Measurements from ENCODE around the gene XDH. TPM values are rescaled to one million over a fixed set of nuclear protein-coding genes. Genes with fewer than 3 reads are reported as not detected.

The XDH gene
- total RNA-seq, 1 donor from 2014 or later: 7.5 TPM

- H3K27ac ChIP-seq: no peak overlapping the region
- H3K4me1 ChIP-seq: no peaks in the 10 kb centered on the region
- no peak overlapping the region for H3K4me3 ChIP-seq
- no peaks in the 10 kb centered on the region for H3K36me3 ChIP-seq
- Mint-ChIP-seq H3K4me3 (no peak overlapping the region), H3K9me3 (peaks cover 9% of the 10 kb centered on the region), H3K36me3 (no peaks in the 10 kb centered on the region), H3K27me3 (ENCODE audit: insufficient read depth, low read depth) (peaks cover under 1% of the 10 kb centered on the region), H3K4me1 (no peaks in the 10 kb centered on the region), H3K27ac (no peak overlapping the region)
- DNase-seq (ENCODE audit: low spot score): no peak
- H2AFZ ChIP-seq (replicated peaks): no peak overlapping the region
- TF ChIP-seq EZH2phosphoT487 (IDR thresholded peaks at IDR 0.05) (no peak), EZH2 (IDR thresholded peaks at IDR 0.05) (no peak), CTCF (IDR thresholded peaks at IDR 0.05) (no peak)
- no peaks in the 10 kb centered on the region for H4K20me1 ChIP-seq (ENCODE audit: low read depth)
- H3K9ac ChIP-seq: no peak overlapping the region
- H3K27me3 ChIP-seq: no peaks in the 10 kb centered on the region
- H3K4me2 ChIP-seq: no peak overlapping the region
- H3K9me3 ChIP-seq (ENCODE audit: low read depth): peaks cover 10% of the 10 kb centered on the region
- peaks cover 9% of the 10 kb centered on the region for H3F3A ChIP-seq (ENCODE audit: low read depth)
- H3K79me2 ChIP-seq (ENCODE audit: low read depth): no peaks in the 10 kb centered on the region
These were observed 7.1 kb upstream of the XDH start for GRCh38 chr2:31421634-31422033.

- TF ChIP-seq CTCF (IDR thresholded peaks at IDR 0.05) (no peak), EZH2phosphoT487 (IDR thresholded peaks at IDR 0.05) (no peak), EZH2 (IDR thresholded peaks at IDR 0.05) (no peak)
- Mint-ChIP-seq H3K4me3 (no peak overlapping the region), H3K4me1 (no peaks in the 10 kb centered on the region), H3K27me3 (ENCODE audit: insufficient read depth, low read depth) (no peaks in the 10 kb centered on the region), H3K9me3 (peaks cover 9% of the 10 kb centered on the region), H3K36me3 (no peaks in the 10 kb centered on the region), H3K27ac (no peak overlapping the region)
- H3K9ac ChIP-seq: no peak overlapping the region
- peaks cover 9% of the 10 kb centered on the region for H3F3A ChIP-seq (ENCODE audit: low read depth)
- H3K4me2 ChIP-seq: no peak overlapping the region
- no peak overlapping the region for H3K4me3 ChIP-seq
- no peaks in the 10 kb centered on the region for H3K79me2 ChIP-seq (ENCODE audit: low read depth)
- no peaks in the 10 kb centered on the region for H4K20me1 ChIP-seq (ENCODE audit: low read depth)
- no peaks in the 10 kb centered on the region for H3K4me1 ChIP-seq
- no peak overlapping the region for H2AFZ ChIP-seq (replicated peaks)
- H3K9me3 ChIP-seq (ENCODE audit: low read depth): peaks cover 10% of the 10 kb centered on the region
- no peak overlapping the region for H3K27ac ChIP-seq
- DNase-seq (ENCODE audit: low spot score): no peak
- H3K27me3 ChIP-seq: no peaks in the 10 kb centered on the region
- H3K36me3 ChIP-seq: no peaks in the 10 kb centered on the region
These were observed 6.4 kb upstream of the XDH start for GRCh38 chr2:31420936-31421335.

GRCh38 chr2:31419386-31419785, 4.8 kb upstream of the XDH start:
- H3K79me2 ChIP-seq (ENCODE audit: low read depth): no peaks in the 10 kb centered on the region
- H3K36me3 Mint-ChIP-seq: no peaks in the 10 kb centered on the region
- no peaks in the 10 kb centered on the region for H3K36me3 ChIP-seq
- H3K4me1 ChIP-seq: no peaks in the 10 kb centered on the region
- peaks cover 2% of the 10 kb centered on the region for H3F3A ChIP-seq (ENCODE audit: low read depth)
- DNase-seq (ENCODE audit: low spot score): no peak
- no peaks in the 10 kb centered on the region for H4K20me1 ChIP-seq (ENCODE audit: low read depth)
- H3K4me3 ChIP-seq: no peak overlapping the region
- no peak overlapping the region for H3K4me3 Mint-ChIP-seq
- peaks cover 9% of the 10 kb centered on the region for H3K9me3 Mint-ChIP-seq
- no peak overlapping the region for H3K27ac Mint-ChIP-seq
- H3K9ac ChIP-seq: no peak overlapping the region
- no peaks in the 10 kb centered on the region for H3K4me1 Mint-ChIP-seq
- TF ChIP-seq EZH2phosphoT487 (IDR thresholded peaks at IDR 0.05): no peak
- no peak for TF ChIP-seq EZH2 (IDR thresholded peaks at IDR 0.05)
- TF ChIP-seq CTCF (IDR thresholded peaks at IDR 0.05): no peak
- H3K27ac ChIP-seq: no peak overlapping the region
- no peak overlapping the region for H3K4me2 ChIP-seq
- peaks cover 10% of the 10 kb centered on the region for H3K9me3 ChIP-seq (ENCODE audit: low read depth)
- H2AFZ ChIP-seq (replicated peaks): no peak overlapping the region
- no peaks in the 10 kb centered on the region for H3K27me3 Mint-ChIP-seq (ENCODE audit: insufficient read depth, low read depth)
- H3K27me3 ChIP-seq: no peaks in the 10 kb centered on the region
